HuH-7 (cell line): ENCODE data around the gene RAP1GDS1.

ENCODE experiments used
- DNase-seq: peaks from one replicate; pipeline ENCODE4 v3.0.0; 2011; ENCODE audit warnings: low spot score

RAP1GDS1 gene

GRCh38 chr4:98482847-98483806 is 221.9 kb downstream of the RAP1GDS1 start:
- no peak for DNase-seq

- no peak for DNase-seq
These were observed 222.8 kb downstream of the RAP1GDS1 start for GRCh38 chr4:98484031-98484430.

- no peak for DNase-seq
These were observed 224.7 kb downstream of the RAP1GDS1 start for GRCh38 chr4:98485816-98486345.

- DNase-seq, result no peak
These were observed 229.1 kb downstream of the RAP1GDS1 start for GRCh38 chr4:98490251-98490650.

- DNase-seq, result no peak
These were observed 230.8 kb downstream of the RAP1GDS1 start for GRCh38 chr4:98491899-98492559.

GRCh38 chr4:98493296-98493695 is 232.1 kb downstream of the RAP1GDS1 start:
- DNase-seq, result no peak
